Measurements from ENCODE around the gene SNX8. TPM values are rescaled to one million over a fixed set of nuclear protein-coding genes. Genes with fewer than 3 reads are reported as not detected.
"Not testable (repeated sequence)": the region's sequence is repeated elsewhere in the genome, so short reads cannot be mapped to it uniquely, and the experiment has no call there.

SNX8 gene
- total RNA-seq, 1 donor from 2014 or later = 40.7 TPM

DNA sequence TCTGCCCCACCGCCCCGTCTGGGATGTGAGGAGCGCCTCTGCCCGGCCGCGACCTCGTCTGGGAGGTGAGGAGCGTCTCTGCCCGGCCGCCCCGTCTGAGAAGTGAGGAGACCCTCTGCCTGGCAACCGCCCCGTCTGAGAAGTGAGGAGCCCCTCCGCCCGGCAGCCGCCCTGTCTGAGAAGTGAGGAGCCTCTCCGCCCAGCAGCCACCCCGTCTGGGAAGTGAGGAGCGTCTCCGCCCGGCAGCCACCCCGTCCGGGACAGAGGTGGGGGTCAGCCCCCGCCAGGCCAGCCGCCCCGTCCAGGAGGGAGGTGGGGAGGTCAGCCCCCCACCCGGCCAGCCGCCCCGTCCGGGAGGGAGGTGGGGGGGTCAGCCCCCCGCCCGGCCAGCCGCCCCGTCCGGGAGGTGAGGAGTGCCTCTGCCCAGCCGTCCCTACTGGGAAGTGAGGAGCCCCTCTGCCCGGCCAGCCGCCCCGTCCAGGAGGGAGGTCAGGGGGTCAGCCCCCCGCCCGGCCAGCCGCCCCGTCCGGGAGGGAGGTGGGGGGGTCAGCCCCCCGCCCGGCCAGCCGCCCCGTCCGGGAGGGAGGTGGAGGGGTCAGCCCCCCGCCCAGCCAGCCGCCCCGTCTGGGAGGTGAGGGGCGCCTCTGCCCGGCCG lies 11.4 kb downstream of the SNX8 start:
- peaks cover 13% of the 10 kb centered on the region for H3K4me1 Mint-ChIP-seq (ENCODE audit: unreplicated experiment)
- H3K4me3 Mint-ChIP-seq (ENCODE audit: unreplicated experiment); H3K27ac Mint-ChIP-seq (ENCODE audit: unreplicated experiment); H3K27me3 Mint-ChIP-seq (ENCODE audit: unreplicated experiment); DNase-seq (ENCODE audit: low spot score); H3K36me3 Mint-ChIP-seq (ENCODE audit: low read depth, unreplicated experiment); H3K9me3 Mint-ChIP-seq (ENCODE audit: unreplicated experiment): not testable (repeated sequence)

DNA sequence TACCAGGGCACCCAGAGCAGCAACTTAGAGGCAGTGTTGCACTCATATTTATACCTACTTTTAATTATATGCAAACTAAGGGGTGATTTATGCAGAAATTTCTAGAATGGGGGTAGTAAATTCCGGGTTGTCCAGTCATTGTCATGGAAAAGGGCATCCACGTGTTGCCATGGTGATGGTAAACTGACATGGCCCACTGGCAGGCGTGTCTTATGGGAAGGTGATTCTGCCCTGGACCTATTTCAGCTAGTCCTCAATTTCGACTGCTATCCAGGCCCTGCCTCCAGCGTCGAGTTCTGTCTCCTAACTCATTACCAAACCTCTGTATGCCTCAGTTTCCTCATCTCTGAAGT lies 12.8 kb downstream of the SNX8 start:
- H3K27me3 Mint-ChIP-seq (ENCODE audit: unreplicated experiment) = peaks cover 6% of the 10 kb centered on the region
- H3K27ac Mint-ChIP-seq (ENCODE audit: unreplicated experiment) = no peak overlapping the region
- no peaks in the 10 kb centered on the region for H3K36me3 Mint-ChIP-seq (ENCODE audit: low read depth, unreplicated experiment)
- no peak for DNase-seq (ENCODE audit: low spot score)
- H3K4me3 Mint-ChIP-seq (ENCODE audit: unreplicated experiment) = no peak overlapping the region
- H3K4me1 Mint-ChIP-seq (ENCODE audit: unreplicated experiment) = peaks cover 13% of the 10 kb centered on the region
- no peaks in the 10 kb centered on the region for H3K9me3 Mint-ChIP-seq (ENCODE audit: unreplicated experiment)
- no peak for TF ChIP-seq CTCF (IDR thresholded peaks at IDR 0.05; ENCODE audit: unreplicated experiment)

- Mint-ChIP-seq H3K4me1 (ENCODE audit: unreplicated experiment) (peaks cover 12% of the 10 kb centered on the region), H3K27ac (ENCODE audit: unreplicated experiment) (no peak overlapping the region), H3K27me3 (ENCODE audit: unreplicated experiment) (peaks cover 6% of the 10 kb centered on the region), H3K4me3 (ENCODE audit: unreplicated experiment) (no peak overlapping the region), H3K36me3 (ENCODE audit: low read depth, unreplicated experiment) (no peaks in the 10 kb centered on the region), H3K9me3 (ENCODE audit: unreplicated experiment) (no peaks in the 10 kb centered on the region)
- DNase-seq (ENCODE audit: low spot score) = no peak
- TF ChIP-seq CTCF (IDR thresholded peaks at IDR 0.05; ENCODE audit: unreplicated experiment) = no peak
Measured at GRCh38 chr7:2299870-2300512, 14.2 kb downstream of the SNX8 start.

DNA sequence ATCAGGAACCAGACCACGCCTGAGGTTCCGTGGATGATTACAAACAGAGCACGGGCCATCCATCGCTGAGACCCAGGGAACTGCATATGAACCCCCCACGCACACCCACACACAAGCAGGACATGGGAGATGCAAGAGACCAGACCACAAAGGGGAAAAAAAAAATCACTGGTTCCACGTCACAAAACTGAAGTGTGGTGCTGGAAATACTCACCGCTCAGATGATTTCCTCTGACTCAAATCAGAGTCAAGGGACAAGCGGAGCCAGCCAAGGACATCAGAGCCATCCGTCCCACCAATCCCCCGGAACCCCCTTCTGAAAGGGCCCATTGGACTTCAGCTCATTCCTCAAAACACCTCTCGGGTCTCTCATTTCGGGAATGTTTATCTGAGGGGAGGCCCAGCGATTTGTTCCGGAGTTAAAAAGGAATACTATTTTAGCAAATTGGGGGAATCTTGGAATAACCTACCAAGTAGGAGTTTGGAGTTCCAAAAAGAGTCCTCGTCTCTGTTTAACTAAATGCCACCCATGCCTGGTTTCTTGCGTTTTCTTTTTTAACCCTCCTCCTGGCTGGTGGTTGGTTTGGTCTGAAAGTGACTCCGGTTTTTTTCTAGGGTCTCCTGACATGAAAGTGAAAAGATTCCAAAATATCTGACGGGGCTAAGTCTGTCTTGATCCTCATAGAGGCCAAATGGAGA lies 15.0 kb downstream of the SNX8 start:
- TF ChIP-seq CTCF (IDR thresholded peaks at IDR 0.05; ENCODE audit: unreplicated experiment) = no peak
- Mint-ChIP-seq H3K27ac (ENCODE audit: unreplicated experiment) (no peak overlapping the region), H3K4me1 (ENCODE audit: unreplicated experiment) (peaks cover 10% of the 10 kb centered on the region), H3K4me3 (ENCODE audit: unreplicated experiment) (no peak overlapping the region), H3K9me3 (ENCODE audit: unreplicated experiment) (no peaks in the 10 kb centered on the region), H3K27me3 (ENCODE audit: unreplicated experiment) (peaks cover 6% of the 10 kb centered on the region), H3K36me3 (ENCODE audit: low read depth, unreplicated experiment) (no peaks in the 10 kb centered on the region)
- no peak for DNase-seq (ENCODE audit: low spot score)

DNA sequence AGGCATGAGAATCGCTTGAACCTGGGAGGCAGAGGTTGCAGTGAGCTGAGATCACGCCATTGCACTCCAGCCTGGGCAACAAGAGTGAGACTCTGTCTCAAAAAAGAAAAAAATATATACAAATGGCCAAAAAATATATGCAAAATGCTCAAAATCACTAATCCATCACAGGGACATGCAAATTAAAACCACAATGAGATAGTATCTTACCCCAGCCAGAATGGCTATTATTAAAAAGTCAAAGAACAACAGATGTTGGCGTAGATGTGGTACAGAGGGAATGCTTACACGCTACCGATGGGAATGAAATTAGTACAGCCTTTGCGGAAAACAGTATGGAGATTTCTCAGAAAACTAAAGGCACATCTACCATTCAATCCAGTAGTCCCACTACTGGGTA lies 17.4 kb downstream of the SNX8 start:
- H3K4me3 Mint-ChIP-seq (ENCODE audit: unreplicated experiment) = no peak overlapping the region
- H3K4me1 Mint-ChIP-seq (ENCODE audit: unreplicated experiment) = peaks cover 10% of the 10 kb centered on the region
- H3K27me3 Mint-ChIP-seq (ENCODE audit: unreplicated experiment) = peaks cover 6% of the 10 kb centered on the region
- no peaks in the 10 kb centered on the region for H3K36me3 Mint-ChIP-seq (ENCODE audit: low read depth, unreplicated experiment)
- DNase-seq (ENCODE audit: low spot score) = no peak
- no peaks in the 10 kb centered on the region for H3K9me3 Mint-ChIP-seq (ENCODE audit: unreplicated experiment)
- no peak for TF ChIP-seq CTCF (IDR thresholded peaks at IDR 0.05; ENCODE audit: unreplicated experiment)
- no peak overlapping the region for H3K27ac Mint-ChIP-seq (ENCODE audit: unreplicated experiment)
